Type B pancreatic cell (in vitro differentiated cells): ENCODE measurements around the gene SERINC5. TPM values are rescaled to one million over a fixed set of nuclear protein-coding genes. Genes with fewer than 3 reads are reported as not detected.
A peak's percentile ranks its signal among the peaks of the same experiment; 100 is the strongest.
"Not testable (repeated sequence)": the region's sequence is repeated elsewhere in the genome, so short reads cannot be mapped to it uniquely, and the experiment has no call there.

Source experiments
- DNase-seq: peaks from one replicate; pipeline ENCODE4 v3.0.0; 2021; ENCODE audit warnings: mixed read lengths; ENCODE audit not compliant: unreplicated experiment; ENCODE audit errors: extremely low spot score
- H3K27ac Mint-ChIP-seq: 2 replicates; pipeline ENCODE4 v1.8.0; 2021; ENCODE audit warnings: mild to moderate bottlenecking, mixed read lengths
- H3K27me3 Mint-ChIP-seq: 2 replicates; pipeline ENCODE4 v1.8.0; 2021; ENCODE audit warnings: mixed read lengths
- H3K36me3 Mint-ChIP-seq: 2 replicates; pipeline ENCODE4 v1.8.0; 2021; ENCODE audit warnings: mixed read lengths
- H3K4me1 Mint-ChIP-seq: one replicate; pipeline ENCODE4 v1.8.0; 2021; ENCODE audit warnings: mixed read lengths; ENCODE audit not compliant: unreplicated experiment
- H3K4me3 Mint-ChIP-seq: 2 replicates; pipeline ENCODE4 v1.8.0; 2021; ENCODE audit warnings: mild to moderate bottlenecking, mixed read lengths
- H3K9me3 Mint-ChIP-seq: 2 replicates; pipeline ENCODE4 v1.8.0; 2021; ENCODE audit warnings: mixed read lengths
- CTCF ChIP-seq: fragments of 200-600 bp; sonication (generic); conservative IDR thresholded peaks from 2 replicates; pipeline ENCODE4 v1.5.0; 2021; ENCODE audit warnings: antibody characterized with exemption, mild to moderate bottlenecking
- total RNA-seq: library from RNA; stranded (reverse); gene quantifications from 2 replicates; pipeline ENCODE4 v1.2.1, GENCODE V29; 2021; ENCODE audit warnings: low replicate concordance

The SERINC5 gene
- total RNA-seq, 1 donor from 2014 or later, result 59.0 TPM

GRCh38 chr5:80165452-80165851, 90.4 kb downstream of the SERINC5 start:
- no peak for TF ChIP-seq CTCF
- peak overlapping the region; percentile 26 for H3K4me3 Mint-ChIP-seq
- peaks cover 57% of the 10 kb centered on the region for H3K36me3 Mint-ChIP-seq
- H3K9me3 Mint-ChIP-seq, result no peaks in the 10 kb centered on the region
- peak overlapping the region; percentile 46 for H3K27ac Mint-ChIP-seq
- H3K27me3 Mint-ChIP-seq, result no peaks in the 10 kb centered on the region
- peaks cover 21% of the 10 kb centered on the region for H3K4me1 Mint-ChIP-seq
- DNase-seq, result no peak

- Mint-ChIP-seq H3K27ac (no peak overlapping the region), H3K4me1 (peaks cover 24% of the 10 kb centered on the region)
- TF ChIP-seq CTCF, result no peak
Measured at GRCh38 chr5:80161165-80161564, 94.7 kb downstream of the SERINC5 start.

GRCh38 chr5:80160242-80160641, 95.6 kb downstream of the SERINC5 start:
- H3K9me3 Mint-ChIP-seq, result no peaks in the 10 kb centered on the region
- no peak overlapping the region for H3K4me3 Mint-ChIP-seq
- H3K36me3 Mint-ChIP-seq, result peaks cover 49% of the 10 kb centered on the region
- peaks cover 22% of the 10 kb centered on the region for H3K4me1 Mint-ChIP-seq
- TF ChIP-seq CTCF, result no peak
- DNase-seq, result no peak
- no peak overlapping the region for H3K27ac Mint-ChIP-seq
- H3K27me3 Mint-ChIP-seq, result no peaks in the 10 kb centered on the region

More at GRCh38 chr5:80161165-80161564, 94.7 kb downstream of the SERINC5 start:
- H3K9me3 Mint-ChIP-seq, result no peaks in the 10 kb centered on the region
- H3K36me3 Mint-ChIP-seq, result peaks cover 53% of the 10 kb centered on the region
- no peak for DNase-seq
- no peak overlapping the region for H3K4me3 Mint-ChIP-seq
- no peaks in the 10 kb centered on the region for H3K27me3 Mint-ChIP-seq

GRCh38 chr5:80159133-80159815, 96.6 kb downstream of the SERINC5 start:
- Mint-ChIP-seq H3K27ac (no peak overlapping the region), H3K27me3 (no peaks in the 10 kb centered on the region), H3K9me3 (no peaks in the 10 kb centered on the region), H3K4me3 (no peak overlapping the region), H3K36me3 (peaks cover 54% of the 10 kb centered on the region), H3K4me1 (peaks cover 19% of the 10 kb centered on the region)
- TF ChIP-seq CTCF, result no peak
- DNase-seq, result no peak

- H3K9me3 Mint-ChIP-seq, result no peaks in the 10 kb centered on the region
- H3K4me1 Mint-ChIP-seq, result peaks cover 19% of the 10 kb centered on the region
- no peak for DNase-seq
- no peak for TF ChIP-seq CTCF
- no peaks in the 10 kb centered on the region for H3K27me3 Mint-ChIP-seq
- H3K27ac Mint-ChIP-seq, result peak overlapping the region; percentile 20
- H3K36me3 Mint-ChIP-seq, result peaks cover 40% of the 10 kb centered on the region
- no peak overlapping the region for H3K4me3 Mint-ChIP-seq
Measured at GRCh38 chr5:80156156-80156555, 99.7 kb downstream of the SERINC5 start.

GRCh38 chr5:80154749-80155148, 101.1 kb downstream of the SERINC5 start:
- Mint-ChIP-seq H3K4me3 (no peak overlapping the region), H3K9me3 (no peaks in the 10 kb centered on the region), H3K27ac (no peak overlapping the region), H3K4me1 (peaks cover 19% of the 10 kb centered on the region), H3K36me3 (peaks cover 41% of the 10 kb centered on the region), H3K27me3 (no peaks in the 10 kb centered on the region)
- TF ChIP-seq CTCF, result no peak
- DNase-seq, result no peak

- H3K9me3 Mint-ChIP-seq, DNase-seq, H3K27ac Mint-ChIP-seq, H3K4me3 Mint-ChIP-seq, H3K27me3 Mint-ChIP-seq: not testable (repeated sequence)
- Mint-ChIP-seq H3K36me3 (peaks cover 41% of the 10 kb centered on the region), H3K4me1 (peaks cover 19% of the 10 kb centered on the region)
Measured at GRCh38 chr5:80154289-80154688, 101.6 kb downstream of the SERINC5 start.
